HL-60 (cell line): ENCODE measurements around the gene GALK1.
"Not testable (repeated sequence)": the region's sequence is repeated elsewhere in the genome, so short reads cannot be mapped to it uniquely, and the experiment has no call there.

Experiments
- DNase-seq, 2 experiments: peaks; one replicate each; pipeline ENCODE4 v3.0.0-alpha.2; 2010 to 2020; ENCODE audit warnings: low read depth in 1 of 2, low spot score in 1 of 2
- H3K27ac ChIP-seq: fragments of 250-450 bp; sonication (Bioruptor Pico); replicated peaks from 2 replicates; pipeline ENCODE4 v1.5.1; 2020; ENCODE audit warnings: mild to moderate bottlenecking, moderate library complexity
- H3K27me3 ChIP-seq: fragments of 250-450 bp; sonication (Bioruptor Pico); 2 replicates; pipeline ENCODE4 v1.5.1; 2021; ENCODE audit warnings: mild to moderate bottlenecking, moderate library complexity; ENCODE audit not compliant: insufficient read depth, poor library complexity, severe bottlenecking
- H3K4me3 ChIP-seq: replicated peaks from 2 replicates; pipeline ENCODE4 v1.5.1; 2011; ENCODE audit warnings: mild to moderate bottlenecking, control low read depth, low read length; ENCODE audit not compliant: insufficient read depth
- GABPA ChIP-seq: IDR thresholded peaks from 2 replicates; pipeline ENCODE4 v1.6.1; 2012; ENCODE audit warnings: low read depth
- POLR2AphosphoS5 ChIP-seq: IDR thresholded peaks from 2 replicates; pipeline ENCODE4 v1.6.1; 2012; ENCODE audit warnings: low read depth
- SPI1 ChIP-seq: IDR thresholded peaks from 2 replicates; pipeline ENCODE4 v1.6.1; 2012; ENCODE audit warnings: low read depth, mild to moderate bottlenecking, borderline replicate concordance
- TF ChIP-seq, protein P1 (sequence below): IDR thresholded peaks from 2 replicates; pipeline ENCODE4 v1.6.1; 2012; ENCODE audit warnings: low read depth; ENCODE audit not compliant: insufficient replicate concordance
- TF ChIP-seq, protein P2 (sequence below): IDR thresholded peaks from one replicate; pipeline ENCODE4 v1.5.1; 2011; ENCODE audit warnings: low read length, control low read depth, inconsistent platforms; ENCODE audit not compliant: insufficient read depth

GALK1 gene

DNA sequence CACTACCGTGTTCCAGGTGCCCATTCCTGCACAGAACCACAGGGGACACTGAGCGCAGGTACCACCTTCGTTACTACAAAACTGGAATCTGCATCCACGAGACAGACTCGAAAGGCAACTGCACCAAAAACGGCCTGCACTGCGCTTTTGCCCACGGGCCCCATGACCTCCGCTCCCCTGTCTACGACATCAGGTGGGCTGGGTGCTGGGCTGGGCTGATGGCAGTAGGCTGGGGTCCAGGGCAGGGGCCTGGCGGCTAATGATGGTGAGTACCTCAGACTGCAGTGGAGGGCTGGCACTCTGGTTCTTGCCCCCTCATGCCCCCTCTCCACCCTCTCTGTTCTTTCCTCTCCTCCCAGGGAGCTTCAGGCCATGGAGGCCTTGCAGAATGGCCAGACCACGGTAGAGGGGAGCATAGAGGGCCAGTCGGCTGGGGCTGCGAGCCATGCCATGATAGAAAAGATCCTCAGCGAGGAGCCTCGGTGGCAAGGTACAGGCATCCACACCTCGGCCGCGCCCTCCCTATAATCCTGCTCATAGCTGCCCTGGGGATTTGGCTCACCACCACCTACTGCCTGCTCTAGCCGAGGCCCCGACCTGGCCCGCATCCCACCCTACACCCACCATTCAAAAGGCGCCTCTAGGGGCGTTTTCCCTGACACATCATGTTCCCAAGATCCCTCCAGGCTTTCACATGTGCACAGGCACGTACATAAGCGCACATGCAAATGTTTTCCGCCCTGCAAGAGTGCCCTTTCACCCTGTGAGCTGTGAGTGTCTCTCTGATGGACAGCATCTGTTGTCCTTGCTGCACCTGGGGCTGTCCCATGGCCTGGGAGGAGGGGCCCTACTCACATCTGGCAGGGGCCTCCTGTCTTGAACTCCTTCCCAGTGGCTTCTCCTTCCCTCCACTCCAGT, 47.4 kb upstream of the GALK1 start:
- H3K4me3 ChIP-seq, result no peak overlapping the region
- DNase-seq, result no peak
- TF ChIP-seq POLR2AphosphoS5, result no peak
- H3K27ac ChIP-seq, result no peak overlapping the region
- H3K27me3 ChIP-seq, result no peaks in the 10 kb centered on the region

DNA sequence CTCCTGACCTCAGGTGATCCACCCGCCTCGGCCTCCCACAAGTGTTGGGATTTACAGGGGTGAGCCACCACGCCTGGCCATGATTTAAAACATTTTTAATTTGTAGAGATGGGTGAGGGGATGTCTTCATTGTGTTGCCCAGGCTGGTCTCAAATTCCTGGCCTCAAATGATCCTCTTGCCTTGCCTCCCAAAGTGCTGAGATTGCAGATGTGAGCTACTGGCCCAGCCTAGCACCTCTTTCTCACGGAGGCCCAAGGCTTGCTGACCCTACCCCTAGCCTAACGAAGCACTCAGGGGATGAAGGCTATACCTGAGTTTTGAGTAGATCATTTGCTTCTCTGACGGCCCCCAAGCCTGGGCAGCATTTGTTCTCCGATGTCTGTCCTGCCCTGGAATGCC, 46.2 kb upstream of the GALK1 start:
- Histone ChIP-seq H3K27me3 (no peaks in the 10 kb centered on the region), H3K27ac (no peak overlapping the region), H3K4me3 (no peak overlapping the region)
- TF ChIP-seq SPI1, result no peak
- TF ChIP-seq, protein P1, sequence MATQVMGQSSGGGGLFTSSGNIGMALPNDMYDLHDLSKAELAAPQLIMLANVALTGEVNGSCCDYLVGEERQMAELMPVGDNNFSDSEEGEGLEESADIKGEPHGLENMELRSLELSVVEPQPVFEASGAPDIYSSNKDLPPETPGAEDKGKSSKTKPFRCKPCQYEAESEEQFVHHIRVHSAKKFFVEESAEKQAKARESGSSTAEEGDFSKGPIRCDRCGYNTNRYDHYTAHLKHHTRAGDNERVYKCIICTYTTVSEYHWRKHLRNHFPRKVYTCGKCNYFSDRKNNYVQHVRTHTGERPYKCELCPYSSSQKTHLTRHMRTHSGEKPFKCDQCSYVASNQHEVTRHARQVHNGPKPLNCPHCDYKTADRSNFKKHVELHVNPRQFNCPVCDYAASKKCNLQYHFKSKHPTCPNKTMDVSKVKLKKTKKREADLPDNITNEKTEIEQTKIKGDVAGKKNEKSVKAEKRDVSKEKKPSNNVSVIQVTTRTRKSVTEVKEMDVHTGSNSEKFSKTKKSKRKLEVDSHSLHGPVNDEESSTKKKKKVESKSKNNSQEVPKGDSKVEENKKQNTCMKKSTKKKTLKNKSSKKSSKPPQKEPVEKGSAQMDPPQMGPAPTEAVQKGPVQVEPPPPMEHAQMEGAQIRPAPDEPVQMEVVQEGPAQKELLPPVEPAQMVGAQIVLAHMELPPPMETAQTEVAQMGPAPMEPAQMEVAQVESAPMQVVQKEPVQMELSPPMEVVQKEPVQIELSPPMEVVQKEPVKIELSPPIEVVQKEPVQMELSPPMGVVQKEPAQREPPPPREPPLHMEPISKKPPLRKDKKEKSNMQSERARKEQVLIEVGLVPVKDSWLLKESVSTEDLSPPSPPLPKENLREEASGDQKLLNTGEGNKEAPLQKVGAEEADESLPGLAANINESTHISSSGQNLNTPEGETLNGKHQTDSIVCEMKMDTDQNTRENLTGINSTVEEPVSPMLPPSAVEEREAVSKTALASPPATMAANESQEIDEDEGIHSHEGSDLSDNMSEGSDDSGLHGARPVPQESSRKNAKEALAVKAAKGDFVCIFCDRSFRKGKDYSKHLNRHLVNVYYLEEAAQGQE, result no peak
- no peak for DNase-seq

DNA sequence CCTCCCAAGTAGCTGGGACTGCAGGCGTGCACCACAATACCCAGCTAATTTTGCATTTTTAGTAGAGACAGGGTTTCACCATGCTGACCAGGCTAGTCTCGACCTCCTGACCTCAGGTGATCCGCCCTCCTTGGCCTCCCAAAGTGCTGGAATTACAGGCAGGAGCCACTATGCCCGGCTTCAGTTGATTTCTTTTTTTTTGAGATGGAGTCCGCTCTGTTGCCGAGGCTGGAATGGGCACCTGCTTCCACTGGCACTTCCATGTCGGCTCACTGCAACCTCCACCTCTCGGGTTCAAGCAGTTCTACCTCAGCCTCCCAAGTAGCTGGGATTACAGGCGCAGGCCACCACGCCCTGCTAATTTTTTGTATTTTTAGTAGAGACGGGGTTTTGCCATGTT, 45.8 kb upstream of the GALK1 start:
- H3K4me3 ChIP-seq, H3K27me3 ChIP-seq, DNase-seq, H3K27ac ChIP-seq: not testable (repeated sequence)

DNA sequence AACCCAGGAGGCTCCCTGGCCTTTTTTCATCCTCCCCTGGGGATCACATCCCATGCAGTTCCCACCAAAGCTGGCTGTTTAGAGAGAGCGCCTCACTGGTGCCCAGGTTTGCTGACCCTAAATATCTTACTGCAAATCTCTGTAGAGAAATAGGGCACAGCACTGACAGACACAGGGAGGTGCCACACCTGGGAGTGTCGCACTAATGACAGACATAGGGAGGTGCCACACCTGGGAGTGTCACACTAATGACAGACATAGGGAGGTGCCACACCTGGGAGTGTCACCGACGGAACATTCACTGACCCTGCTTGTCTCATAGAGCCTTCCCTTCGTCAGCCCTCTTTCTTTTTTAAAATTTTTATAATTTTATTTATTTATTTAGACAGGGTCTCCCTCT, 45.2 kb upstream of the GALK1 start:
- Histone ChIP-seq H3K4me3 (no peak overlapping the region), H3K27me3 (no peaks in the 10 kb centered on the region), H3K27ac (no peak overlapping the region)
- DNase-seq, result no peak
- TF ChIP-seq, protein P2, sequence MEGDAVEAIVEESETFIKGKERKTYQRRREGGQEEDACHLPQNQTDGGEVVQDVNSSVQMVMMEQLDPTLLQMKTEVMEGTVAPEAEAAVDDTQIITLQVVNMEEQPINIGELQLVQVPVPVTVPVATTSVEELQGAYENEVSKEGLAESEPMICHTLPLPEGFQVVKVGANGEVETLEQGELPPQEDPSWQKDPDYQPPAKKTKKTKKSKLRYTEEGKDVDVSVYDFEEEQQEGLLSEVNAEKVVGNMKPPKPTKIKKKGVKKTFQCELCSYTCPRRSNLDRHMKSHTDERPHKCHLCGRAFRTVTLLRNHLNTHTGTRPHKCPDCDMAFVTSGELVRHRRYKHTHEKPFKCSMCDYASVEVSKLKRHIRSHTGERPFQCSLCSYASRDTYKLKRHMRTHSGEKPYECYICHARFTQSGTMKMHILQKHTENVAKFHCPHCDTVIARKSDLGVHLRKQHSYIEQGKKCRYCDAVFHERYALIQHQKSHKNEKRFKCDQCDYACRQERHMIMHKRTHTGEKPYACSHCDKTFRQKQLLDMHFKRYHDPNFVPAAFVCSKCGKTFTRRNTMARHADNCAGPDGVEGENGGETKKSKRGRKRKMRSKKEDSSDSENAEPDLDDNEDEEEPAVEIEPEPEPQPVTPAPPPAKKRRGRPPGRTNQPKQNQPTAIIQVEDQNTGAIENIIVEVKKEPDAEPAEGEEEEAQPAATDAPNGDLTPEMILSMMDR, result no peak
- no peak for TF ChIP-seq GABPA
- no peak for TF ChIP-seq SPI1
- 0 out of 2 replicates have a peak, but pooled peaks have one; percentile 25 for TF ChIP-seq POLR2AphosphoS5
- TF ChIP-seq, protein P1, result no peak

DNA sequence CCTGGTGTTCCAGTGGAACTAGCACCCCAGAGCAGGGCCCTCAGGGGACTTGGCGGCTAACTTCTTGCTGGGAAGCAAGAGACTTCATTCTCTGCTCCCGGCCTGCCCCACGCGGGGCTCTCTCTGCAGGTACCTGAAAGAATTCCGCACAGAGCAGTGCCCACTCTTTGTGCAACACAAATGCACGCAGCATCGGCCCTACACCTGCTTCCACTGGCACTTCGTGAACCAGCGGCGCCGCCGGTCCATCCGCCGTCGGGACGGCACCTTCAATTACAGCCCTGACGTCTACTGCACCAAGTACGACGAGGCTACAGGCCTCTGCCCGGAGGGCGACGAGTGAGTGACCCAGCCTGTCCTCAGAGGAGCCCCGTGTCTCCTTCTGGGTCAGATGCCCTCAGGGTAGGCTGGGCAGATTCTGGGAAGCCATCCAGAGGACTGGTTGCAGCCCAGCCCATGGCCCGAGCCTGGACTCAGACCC, 44.7 kb upstream of the GALK1 start:
- DNase-seq, result no peak
- Histone ChIP-seq H3K27me3 (no peaks in the 10 kb centered on the region), H3K4me3 (no peak overlapping the region), H3K27ac (no peak overlapping the region)
- TF ChIP-seq SPI1 (no peak), GABPA (no peak), POLR2AphosphoS5 (no peak)
- TF ChIP-seq, protein P1, result no peak
- TF ChIP-seq, protein P2, result no peak
